WTC11 (cell line): Measurements from ENCODE around the gene CACNA1D. TPM values are rescaled to one million over a fixed set of nuclear protein-coding genes. Genes with fewer than 3 reads are reported as not detected.

Experiments used
- ATAC-seq: fragments of 200-7000 bp; cut with Tn5 transposase; 2 replicates; pipeline ENCODE4 v1.10.0; 2021; ENCODE audit warnings: mild to moderate bottlenecking, moderate library complexity
- CTCF ChIA-PET: fragments of 300-600 bp; sonication (Branson Sonifier 250); formaldehyde crosslinking; loops from one replicate; lab custom pipeline; 2021; ENCODE audit warnings: antibody characterized with exemption; lab: Charles Lee
- POLR2A ChIA-PET: fragments of 350-600 bp; sonication (Branson Sonifier 250); formaldehyde crosslinking; loops from one replicate; lab custom pipeline; 2021; ENCODE audit warnings: antibody characterized with exemption; lab: Charles Lee
- DNase-seq: peaks from one replicate; pipeline ENCODE4 v3.0.0; 2021; ENCODE audit warnings: low spot score
- H3K27ac Mint-ChIP-seq: 2 replicates; pipeline ENCODE4 v1.8.0; 2021; ENCODE audit warnings: mixed read lengths
- H3K27me3 Mint-ChIP-seq: 2 replicates; pipeline ENCODE4 v1.8.0; 2021; ENCODE audit warnings: low read depth, mild to moderate bottlenecking, moderate library complexity, mixed read lengths
- H3K36me3 Mint-ChIP-seq: 2 replicates; pipeline ENCODE4 v1.8.0; 2021; ENCODE audit warnings: mixed read lengths
- H3K4me1 Mint-ChIP-seq: 2 replicates; pipeline ENCODE4 v1.8.0; 2022; ENCODE audit warnings: mixed read lengths
- H3K4me3 Mint-ChIP-seq: 2 replicates; pipeline ENCODE4 v1.8.0; 2021; ENCODE audit warnings: mild to moderate bottlenecking, moderate library complexity, mixed read lengths
- H3K9me3 Mint-ChIP-seq: 2 replicates; pipeline ENCODE4 v1.8.0; 2021; ENCODE audit warnings: mixed read lengths
- ATF1 ChIP-seq: sonication (generic); formaldehyde crosslinking; IDR thresholded peaks from 2 replicates; pipeline ENCODE4 v1.8.1; 2023; ENCODE audit warnings: mild to moderate bottlenecking, moderate library complexity, missing genetic modification reagents
- CREB1 ChIP-seq: sonication (generic); formaldehyde crosslinking; IDR thresholded peaks from 2 replicates; pipeline ENCODE4 v1.8.0; 2023; ENCODE audit warnings: mild to moderate bottlenecking, missing genetic modification reagents
- ESRRA ChIP-seq: sonication (generic); formaldehyde crosslinking; IDR thresholded peaks from 2 replicates; pipeline ENCODE4 v1.8.1; 2022; ENCODE audit warnings: mild to moderate bottlenecking, missing genetic modification reagents, borderline replicate concordance
- FOXK1 ChIP-seq: sonication (generic); formaldehyde crosslinking; IDR thresholded peaks from 2 replicates; pipeline ENCODE4 v1.8.0; 2022; ENCODE audit warnings: mild to moderate bottlenecking, moderate library complexity, missing genetic modification reagents
- HMGA2 ChIP-seq: fragments of 250-450 bp; sonication (Bioruptor Pico); IDR thresholded peaks from 2 replicates; pipeline ENCODE4 v1.4.0; 2021; ENCODE audit warnings: mild to moderate bottlenecking, moderate library complexity
- JAZF1 ChIP-seq: fragments of 250-450 bp; sonication (Bioruptor Pico); IDR thresholded peaks from 2 replicates; pipeline ENCODE4 v1.9.0; 2021; ENCODE audit warnings: moderate library complexity, mild to moderate bottlenecking, inconsistent platforms
- MYBL2 ChIP-seq: sonication (generic); formaldehyde crosslinking; IDR thresholded peaks from 2 replicates; pipeline ENCODE4 v1.8.1; 2023; ENCODE audit warnings: mild to moderate bottlenecking, moderate library complexity, missing genetic modification reagents
- NR1H2 ChIP-seq: sonication (generic); formaldehyde crosslinking; IDR thresholded peaks from 2 replicates; pipeline ENCODE4 v1.9.0; 2021; ENCODE audit warnings: mild to moderate bottlenecking, moderate library complexity, missing genetic modification reagents
- RORB ChIP-seq: fragments of 250-450 bp; sonication (Bioruptor Pico); IDR thresholded peaks from 2 replicates; pipeline ENCODE4 v1.9.0; 2021; ENCODE audit warnings: mild to moderate bottlenecking
- SMAD3 ChIP-seq: sonication (generic); formaldehyde crosslinking; IDR thresholded peaks from 2 replicates; pipeline ENCODE4 v1.8.0; 2022; ENCODE audit warnings: missing genetic modification reagents, mild to moderate bottlenecking, borderline replicate concordance
- SMAD4 ChIP-seq: sonication (generic); formaldehyde crosslinking; IDR thresholded peaks from 2 replicates; pipeline ENCODE4 v1.8.0; 2022; ENCODE audit warnings: mild to moderate bottlenecking, missing genetic modification reagents
- TEAD1 ChIP-seq: sonication (generic); formaldehyde crosslinking; IDR thresholded peaks from 2 replicates; pipeline ENCODE4 v1.8.0; 2022; ENCODE audit warnings: mild to moderate bottlenecking, missing genetic modification reagents
- ZNF232 ChIP-seq: sonication (generic); formaldehyde crosslinking; IDR thresholded peaks from 2 replicates; pipeline ENCODE4 v1.8.0; 2022; ENCODE audit warnings: mild to moderate bottlenecking, missing genetic modification reagents
- ZNF263 ChIP-seq: sonication (generic); formaldehyde crosslinking; IDR thresholded peaks from 2 replicates; pipeline ENCODE4 v1.8.1; 2022; ENCODE audit warnings: low read depth, mild to moderate bottlenecking, moderate library complexity, missing genetic modification reagents
- ZNF396 ChIP-seq: fragments of 250-450 bp; sonication (Bioruptor Pico); IDR thresholded peaks from 2 replicates; pipeline ENCODE4 v1.8.0; 2021; ENCODE audit warnings: mild to moderate bottlenecking, moderate library complexity, borderline replicate concordance
- ZNF416 ChIP-seq: fragments of 250-450 bp; sonication (Bioruptor Pico); IDR thresholded peaks from 2 replicates; pipeline ENCODE4 v1.9.0; 2021; ENCODE audit warnings: mild to moderate bottlenecking, inconsistent platforms
- ZNF423 ChIP-seq: fragments of 250-450 bp; sonication (Bioruptor Pico); IDR thresholded peaks from 2 replicates; pipeline ENCODE4 v2.1.2; 2022; ENCODE audit warnings: mild to moderate bottlenecking, moderate library complexity
- total RNA-seq: library from RNA; stranded (reverse); gene quantifications from 3 replicates; pipeline ENCODE4 v1.2.3, GENCODE V29; 2021
- TF ChIP-seq, protein P1 (sequence below): fragments of 250-450 bp; sonication (Bioruptor Pico); IDR thresholded peaks from 2 replicates; pipeline ENCODE4 v1.9.0; 2021; ENCODE audit warnings: mild to moderate bottlenecking
- TF ChIP-seq, protein P2 (sequence below): fragments of 250-450 bp; sonication (Bioruptor Pico); IDR thresholded peaks from 2 replicates; pipeline ENCODE4 v1.9.0; 2021; ENCODE audit warnings: moderate library complexity, mild to moderate bottlenecking, inconsistent platforms, borderline replicate concordance
- TF ChIP-seq, protein P3 (sequence below): sonication (generic); formaldehyde crosslinking; IDR thresholded peaks from 2 replicates; pipeline ENCODE4 v1.8.1; 2023; ENCODE audit warnings: mild to moderate bottlenecking, missing genetic modification reagents, moderate library complexity
- TF ChIP-seq, protein P4 (sequence below): sonication (generic); formaldehyde crosslinking; IDR thresholded peaks from 2 replicates; pipeline ENCODE4 v1.8.0; 2023; ENCODE audit warnings: mild to moderate bottlenecking, missing genetic modification reagents
- TF ChIP-seq, protein P5 (sequence below): sonication (generic); formaldehyde crosslinking; IDR thresholded peaks from 2 replicates; pipeline ENCODE4 v1.8.1; 2023; ENCODE audit warnings: mild to moderate bottlenecking, missing genetic modification reagents
- TF ChIP-seq, protein P6 (sequence below): sonication (generic); formaldehyde crosslinking; IDR thresholded peaks from 2 replicates; pipeline ENCODE4 v1.8.0; 2023; ENCODE audit warnings: missing genetic modification reagents, mild to moderate bottlenecking, borderline replicate concordance
- TF ChIP-seq, protein P7 (sequence below): sonication (generic); formaldehyde crosslinking; IDR thresholded peaks from 2 replicates; pipeline ENCODE4 v1.8.1; 2023; ENCODE audit warnings: mild to moderate bottlenecking, missing genetic modification reagents

The CACNA1D gene
- total RNA-seq, 1 experiment from 2014 or later: 2.3 TPM

DNA sequence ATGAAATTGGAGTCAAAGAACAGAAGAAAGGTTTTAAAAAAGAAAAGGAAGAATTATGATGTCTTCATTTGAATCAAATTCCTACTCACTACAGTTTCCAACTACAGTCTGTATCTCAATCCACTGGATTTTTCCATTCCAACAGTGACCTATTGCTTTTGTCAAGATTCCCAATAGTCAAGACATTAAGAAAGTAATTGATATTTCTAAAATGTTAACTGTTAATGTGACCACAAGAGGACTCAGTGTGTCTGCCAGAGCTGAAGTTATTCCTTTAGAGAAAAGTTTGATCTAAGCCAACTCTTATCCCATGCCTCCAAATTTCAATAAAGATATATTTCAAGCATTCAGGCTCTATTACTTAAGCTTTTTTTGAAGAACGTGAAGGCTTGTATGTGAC is 163.2 kb downstream of the CACNA1D start (continued):
- TF ChIP-seq, protein P1, sequence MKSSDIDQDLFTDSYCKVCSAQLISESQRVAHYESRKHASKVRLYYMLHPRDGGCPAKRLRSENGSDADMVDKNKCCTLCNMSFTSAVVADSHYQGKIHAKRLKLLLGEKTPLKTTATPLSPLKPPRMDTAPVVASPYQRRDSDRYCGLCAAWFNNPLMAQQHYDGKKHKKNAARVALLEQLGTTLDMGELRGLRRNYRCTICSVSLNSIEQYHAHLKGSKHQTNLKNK (CRISPR knock-in tag): no peak
- TF ChIP-seq, protein P2, sequence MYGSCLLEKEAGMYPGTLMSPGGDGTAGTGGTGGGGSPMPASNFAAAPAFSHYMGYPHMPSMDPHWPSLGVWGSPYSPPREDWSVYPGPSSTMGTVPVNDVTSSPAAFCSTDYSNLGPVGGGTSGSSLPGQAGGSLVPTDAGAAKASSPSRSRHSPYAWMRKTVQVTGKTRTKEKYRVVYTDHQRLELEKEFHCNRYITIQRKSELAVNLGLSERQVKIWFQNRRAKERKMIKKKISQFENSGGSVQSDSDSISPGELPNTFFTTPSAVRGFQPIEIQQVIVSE (CRISPR knock-in tag): no peak
- TF ChIP-seq, protein P3, sequence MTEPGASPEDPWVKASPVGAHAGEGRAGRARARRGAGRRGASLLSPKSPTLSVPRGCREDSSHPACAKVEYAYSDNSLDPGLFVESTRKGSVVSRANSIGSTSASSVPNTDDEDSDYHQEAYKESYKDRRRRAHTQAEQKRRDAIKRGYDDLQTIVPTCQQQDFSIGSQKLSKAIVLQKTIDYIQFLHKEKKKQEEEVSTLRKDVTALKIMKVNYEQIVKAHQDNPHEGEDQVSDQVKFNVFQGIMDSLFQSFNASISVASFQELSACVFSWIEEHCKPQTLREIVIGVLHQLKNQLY (CRISPR knock-in tag): no peak
- TF ChIP-seq SMAD3 (no peak), HMGA2 (CRISPR knock-in tag) (no peak), CREB1 (CRISPR knock-in tag) (no peak), FOXK1 (CRISPR knock-in tag) (no peak)

DNA sequence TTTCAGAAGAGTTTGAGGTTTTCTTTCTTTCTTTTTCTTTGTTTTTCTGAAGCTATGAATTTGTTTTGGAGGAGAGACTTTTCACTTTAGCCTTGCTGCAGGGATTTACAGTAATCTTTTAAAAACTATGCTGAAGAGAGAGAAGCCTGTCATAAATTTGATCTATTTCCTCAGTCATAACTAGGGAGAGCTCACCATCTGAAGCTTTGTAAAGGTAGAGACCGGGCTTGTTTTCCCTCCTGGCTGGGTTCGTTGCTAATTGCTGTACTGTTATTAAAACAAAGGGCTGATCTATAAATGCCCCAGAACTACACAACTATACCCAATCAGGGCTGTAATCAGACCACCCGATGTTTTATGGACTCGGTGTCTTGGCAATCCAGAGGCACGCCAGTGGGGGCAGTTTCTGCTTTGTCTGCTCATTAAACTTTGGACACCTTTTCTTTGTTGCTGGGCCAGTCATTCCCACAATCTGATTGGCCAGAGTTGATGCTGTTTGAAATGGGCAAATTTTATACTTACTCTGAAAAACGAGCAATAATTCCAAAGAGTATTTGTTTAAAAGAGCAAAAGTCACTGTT is 164.3 kb downstream of the CACNA1D start:
- DNase-seq (no peak), ATAC-seq (no peak)
- Mint-ChIP-seq H3K27me3 (no peaks in the 10 kb centered on the region), H3K4me1 (no peaks in the 10 kb centered on the region), H3K4me3 (no peak overlapping the region), H3K36me3 (peaks cover under 1% of the 10 kb centered on the region; the same call in 1 of the 2 replicates), H3K9me3 (peaks cover 36% of the 10 kb centered on the region), H3K27ac (no peak overlapping the region)
- ChIA-PET CTCF (no interaction called here), POLR2A (no interaction called here)
- TF ChIP-seq ESRRA: no peak
- no peak for TF ChIP-seq RORB (CRISPR knock-in tag)
- no peak for TF ChIP-seq ZNF396
- TF ChIP-seq, protein P4, sequence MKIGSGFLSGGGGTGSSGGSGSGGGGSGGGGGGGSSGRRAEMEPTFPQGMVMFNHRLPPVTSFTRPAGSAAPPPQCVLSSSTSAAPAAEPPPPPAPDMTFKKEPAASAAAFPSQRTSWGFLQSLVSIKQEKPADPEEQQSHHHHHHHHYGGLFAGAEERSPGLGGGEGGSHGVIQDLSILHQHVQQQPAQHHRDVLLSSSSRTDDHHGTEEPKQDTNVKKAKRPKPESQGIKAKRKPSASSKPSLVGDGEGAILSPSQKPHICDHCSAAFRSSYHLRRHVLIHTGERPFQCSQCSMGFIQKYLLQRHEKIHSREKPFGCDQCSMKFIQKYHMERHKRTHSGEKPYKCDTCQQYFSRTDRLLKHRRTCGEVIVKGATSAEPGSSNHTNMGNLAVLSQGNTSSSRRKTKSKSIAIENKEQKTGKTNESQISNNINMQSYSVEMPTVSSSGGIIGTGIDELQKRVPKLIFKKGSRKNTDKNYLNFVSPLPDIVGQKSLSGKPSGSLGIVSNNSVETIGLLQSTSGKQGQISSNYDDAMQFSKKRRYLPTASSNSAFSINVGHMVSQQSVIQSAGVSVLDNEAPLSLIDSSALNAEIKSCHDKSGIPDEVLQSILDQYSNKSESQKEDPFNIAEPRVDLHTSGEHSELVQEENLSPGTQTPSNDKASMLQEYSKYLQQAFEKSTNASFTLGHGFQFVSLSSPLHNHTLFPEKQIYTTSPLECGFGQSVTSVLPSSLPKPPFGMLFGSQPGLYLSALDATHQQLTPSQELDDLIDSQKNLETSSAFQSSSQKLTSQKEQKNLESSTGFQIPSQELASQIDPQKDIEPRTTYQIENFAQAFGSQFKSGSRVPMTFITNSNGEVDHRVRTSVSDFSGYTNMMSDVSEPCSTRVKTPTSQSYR (CRISPR knock-in tag): no peak
- TF ChIP-seq, protein P3 (CRISPR knock-in tag): no peak
- TF ChIP-seq TEAD1: no peak
- TF ChIP-seq ATF1: no peak
- TF ChIP-seq MYBL2 (CRISPR knock-in tag): no peak
- no peak for TF ChIP-seq ZNF232
- TF ChIP-seq ZNF263: no peak
- no peak for TF ChIP-seq SMAD4
- TF ChIP-seq, protein P5, sequence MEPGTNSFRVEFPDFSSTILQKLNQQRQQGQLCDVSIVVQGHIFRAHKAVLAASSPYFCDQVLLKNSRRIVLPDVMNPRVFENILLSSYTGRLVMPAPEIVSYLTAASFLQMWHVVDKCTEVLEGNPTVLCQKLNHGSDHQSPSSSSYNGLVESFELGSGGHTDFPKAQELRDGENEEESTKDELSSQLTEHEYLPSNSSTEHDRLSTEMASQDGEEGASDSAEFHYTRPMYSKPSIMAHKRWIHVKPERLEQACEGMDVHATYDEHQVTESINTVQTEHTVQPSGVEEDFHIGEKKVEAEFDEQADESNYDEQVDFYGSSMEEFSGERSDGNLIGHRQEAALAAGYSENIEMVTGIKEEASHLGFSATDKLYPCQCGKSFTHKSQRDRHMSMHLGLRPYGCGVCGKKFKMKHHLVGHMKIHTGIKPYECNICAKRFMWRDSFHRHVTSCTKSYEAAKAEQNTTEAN: no peak
- no peak for TF ChIP-seq NR1H2 (CRISPR knock-in tag)
- TF ChIP-seq ZNF423 (CRISPR knock-in tag): no peak
- no peak for TF ChIP-seq ZNF416 (CRISPR knock-in tag)
- TF ChIP-seq JAZF1 (CRISPR knock-in tag): no peak
- TF ChIP-seq, protein P6, sequence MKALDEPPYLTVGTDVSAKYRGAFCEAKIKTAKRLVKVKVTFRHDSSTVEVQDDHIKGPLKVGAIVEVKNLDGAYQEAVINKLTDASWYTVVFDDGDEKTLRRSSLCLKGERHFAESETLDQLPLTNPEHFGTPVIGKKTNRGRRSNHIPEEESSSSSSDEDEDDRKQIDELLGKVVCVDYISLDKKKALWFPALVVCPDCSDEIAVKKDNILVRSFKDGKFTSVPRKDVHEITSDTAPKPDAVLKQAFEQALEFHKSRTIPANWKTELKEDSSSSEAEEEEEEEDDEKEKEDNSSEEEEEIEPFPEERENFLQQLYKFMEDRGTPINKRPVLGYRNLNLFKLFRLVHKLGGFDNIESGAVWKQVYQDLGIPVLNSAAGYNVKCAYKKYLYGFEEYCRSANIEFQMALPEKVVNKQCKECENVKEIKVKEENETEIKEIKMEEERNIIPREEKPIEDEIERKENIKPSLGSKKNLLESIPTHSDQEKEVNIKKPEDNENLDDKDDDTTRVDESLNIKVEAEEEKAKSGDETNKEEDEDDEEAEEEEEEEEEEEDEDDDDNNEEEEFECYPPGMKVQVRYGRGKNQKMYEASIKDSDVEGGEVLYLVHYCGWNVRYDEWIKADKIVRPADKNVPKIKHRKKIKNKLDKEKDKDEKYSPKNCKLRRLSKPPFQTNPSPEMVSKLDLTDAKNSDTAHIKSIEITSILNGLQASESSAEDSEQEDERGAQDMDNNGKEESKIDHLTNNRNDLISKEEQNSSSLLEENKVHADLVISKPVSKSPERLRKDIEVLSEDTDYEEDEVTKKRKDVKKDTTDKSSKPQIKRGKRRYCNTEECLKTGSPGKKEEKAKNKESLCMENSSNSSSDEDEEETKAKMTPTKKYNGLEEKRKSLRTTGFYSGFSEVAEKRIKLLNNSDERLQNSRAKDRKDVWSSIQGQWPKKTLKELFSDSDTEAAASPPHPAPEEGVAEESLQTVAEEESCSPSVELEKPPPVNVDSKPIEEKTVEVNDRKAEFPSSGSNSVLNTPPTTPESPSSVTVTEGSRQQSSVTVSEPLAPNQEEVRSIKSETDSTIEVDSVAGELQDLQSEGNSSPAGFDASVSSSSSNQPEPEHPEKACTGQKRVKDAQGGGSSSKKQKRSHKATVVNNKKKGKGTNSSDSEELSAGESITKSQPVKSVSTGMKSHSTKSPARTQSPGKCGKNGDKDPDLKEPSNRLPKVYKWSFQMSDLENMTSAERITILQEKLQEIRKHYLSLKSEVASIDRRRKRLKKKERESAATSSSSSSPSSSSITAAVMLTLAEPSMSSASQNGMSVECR (CRISPR knock-in tag): no peak
- TF ChIP-seq, protein P7, sequence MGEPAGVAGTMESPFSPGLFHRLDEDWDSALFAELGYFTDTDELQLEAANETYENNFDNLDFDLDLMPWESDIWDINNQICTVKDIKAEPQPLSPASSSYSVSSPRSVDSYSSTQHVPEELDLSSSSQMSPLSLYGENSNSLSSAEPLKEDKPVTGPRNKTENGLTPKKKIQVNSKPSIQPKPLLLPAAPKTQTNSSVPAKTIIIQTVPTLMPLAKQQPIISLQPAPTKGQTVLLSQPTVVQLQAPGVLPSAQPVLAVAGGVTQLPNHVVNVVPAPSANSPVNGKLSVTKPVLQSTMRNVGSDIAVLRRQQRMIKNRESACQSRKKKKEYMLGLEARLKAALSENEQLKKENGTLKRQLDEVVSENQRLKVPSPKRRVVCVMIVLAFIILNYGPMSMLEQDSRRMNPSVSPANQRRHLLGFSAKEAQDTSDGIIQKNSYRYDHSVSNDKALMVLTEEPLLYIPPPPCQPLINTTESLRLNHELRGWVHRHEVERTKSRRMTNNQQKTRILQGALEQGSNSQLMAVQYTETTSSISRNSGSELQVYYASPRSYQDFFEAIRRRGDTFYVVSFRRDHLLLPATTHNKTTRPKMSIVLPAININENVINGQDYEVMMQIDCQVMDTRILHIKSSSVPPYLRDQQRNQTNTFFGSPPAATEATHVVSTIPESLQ: no peak
